Lung (tissue), 12 donors: ENCODE data around the gene EPHA8. TPM values are rescaled to one million over a fixed set of nuclear protein-coding genes. Genes with fewer than 3 reads are reported as not detected.

Source experiments
- ATAC-seq: fragments of 200-7000 bp; cut with Tn5 transposase; one replicate; pipeline ENCODE4 v1.9.1; 2020; ENCODE audit warnings: moderate number of reproducible peaks; ENCODE audit not compliant: insufficient read depth, low FRiP score
- DNase-seq, 3 donors: peaks; one replicate each; pipeline ENCODE4 v3.0.0-alpha.2; 2013 to 2017
- H3K27ac ChIP-seq, 2 donors: one replicate each; pipeline ENCODE4 v1.5.1; 2013; ENCODE audit warnings: mild to moderate bottlenecking in 2 of 2, moderate library complexity in 2 of 2, control low read depth in 1 of 2, inconsistent platforms in 1 of 2, low read depth in 1 of 2, low read length in 1 of 2
- H3K27me3 ChIP-seq, 3 donors: one replicate each; pipeline ENCODE4 v1.5.1; 2013; ENCODE audit warnings: low read length in 2 of 3; ENCODE audit not compliant: control insufficient read depth in 3 of 3, insufficient read depth in 3 of 3
- H3K36me3 ChIP-seq, 4 donors: one replicate each; pipeline ENCODE4 v1.5.1; 2013; ENCODE audit warnings: low read length in 4 of 4, mild to moderate bottlenecking in 1 of 4, moderate library complexity in 1 of 4; ENCODE audit not compliant: control insufficient read depth in 4 of 4, insufficient read depth in 4 of 4
- H3K4me1 ChIP-seq, 5 donors: one replicate each; pipeline ENCODE4 v1.5.1; 2013; ENCODE audit warnings: low read length in 5 of 5, mild to moderate bottlenecking in 2 of 5, moderate library complexity in 1 of 5; ENCODE audit not compliant: control insufficient read depth in 5 of 5, insufficient read depth in 5 of 5
- H3K4me3 ChIP-seq: one replicate; pipeline ENCODE4 v1.5.1; 2013; ENCODE audit warnings: mild to moderate bottlenecking, control low read depth, moderate library complexity
- H3K9ac ChIP-seq, 2 donors: one replicate each; pipeline ENCODE4 v1.5.1; 2013; ENCODE audit warnings: low read length in 2 of 2, control low read depth in 1 of 2; ENCODE audit not compliant: insufficient read depth in 1 of 2
- H3K9me3 ChIP-seq, 4 donors: one replicate each; pipeline ENCODE4 v1.5.1; 2013; ENCODE audit warnings: low read length in 3 of 4, mild to moderate bottlenecking in 1 of 4, moderate library complexity in 1 of 4; ENCODE audit not compliant: control insufficient read depth in 4 of 4, insufficient read depth in 3 of 4
- WGBS, 2 donors: extraction: QIAGEN DNeasy Blood & Tissue Kit; methylation state at CpG; one replicate each; pipeline ENCODE4 v1.1.7; 2013; 5-methylcytosine and 5-hydroxymethylcytosine counted together
- polyA plus RNA-seq, 2 donors: library from polyadenylated mRNA; stranded (reverse); fragments of 200-250 nt; gene quantifications; one replicate each; pipeline ENCODE4 v1.2.1, GENCODE V29; 2013
- total RNA-seq, 2 donors: library from RNA; depleted of rRNA in 1 of 2; stranded (reverse); fragments of >200 nt in 1 of 2; gene quantifications; one replicate each; pipeline ENCODE4 v1.2.1, GENCODE V29; 2014 to 2021
- TF ChIP-seq, protein P1 (sequence below): IDR thresholded peaks from 2 replicates; pipeline ENCODE4 v1.5.1; 2012; ENCODE audit warnings: mild to moderate bottlenecking; ENCODE audit errors: control extremely low read depth, extremely low read depth
- donor health status: control.
- donor health status: control.
- donor health status: Bipolar disorder and iron deficiency.
- donor health status: healthy.
- donor health status: DM: yes; HTN: yes; CAD: no.

Gene EPHA8
- total and polyA plus RNA-seq, 4 donors = 0.01 TPM; not detected in 3

- 81 to 82% methylated on average over 23 of the region's 23 CpGs for WGBS, 2 donors
Observed at GRCh38 chr1:22638476-22639234, 75.4 kb downstream of the EPHA8 start.

DNA sequence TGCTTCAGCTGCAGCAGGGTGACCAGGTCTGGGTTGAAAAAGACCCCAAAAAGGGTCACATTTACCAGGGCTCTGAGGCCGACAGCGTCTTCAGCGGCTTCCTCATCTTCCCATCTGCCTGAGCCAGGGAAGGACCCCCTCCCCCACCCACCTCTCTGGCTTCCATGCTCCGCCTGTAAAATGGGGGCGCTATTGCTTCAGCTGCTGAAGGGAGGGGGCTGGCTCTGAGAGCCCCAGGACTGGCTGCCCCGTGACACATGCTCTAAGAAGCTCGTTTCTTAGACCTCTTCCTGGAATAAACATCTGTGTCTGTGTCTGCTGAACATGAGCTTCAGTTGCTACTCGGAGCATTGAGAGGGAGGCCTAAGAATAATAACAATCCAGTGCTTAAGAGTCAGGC lies 76.0 kb downstream of the EPHA8 start:
- Histone ChIP-seq H3K9ac (no peak overlapping the region), H3K27me3 (peaks cover 0 to 3% (median 0%) of the 10 kb centered on the region in 3 donors), H3K36me3 (no peaks in the 10 kb centered on the region), H3K4me3 (no peak overlapping the region), H3K4me1 (peaks cover 0 to 11% (median 0%) of the 10 kb centered on the region in 5 donors), H3K9me3 (no peaks in the 10 kb centered on the region), H3K27ac (no peak overlapping the region)
- TF ChIP-seq, protein P1, sequence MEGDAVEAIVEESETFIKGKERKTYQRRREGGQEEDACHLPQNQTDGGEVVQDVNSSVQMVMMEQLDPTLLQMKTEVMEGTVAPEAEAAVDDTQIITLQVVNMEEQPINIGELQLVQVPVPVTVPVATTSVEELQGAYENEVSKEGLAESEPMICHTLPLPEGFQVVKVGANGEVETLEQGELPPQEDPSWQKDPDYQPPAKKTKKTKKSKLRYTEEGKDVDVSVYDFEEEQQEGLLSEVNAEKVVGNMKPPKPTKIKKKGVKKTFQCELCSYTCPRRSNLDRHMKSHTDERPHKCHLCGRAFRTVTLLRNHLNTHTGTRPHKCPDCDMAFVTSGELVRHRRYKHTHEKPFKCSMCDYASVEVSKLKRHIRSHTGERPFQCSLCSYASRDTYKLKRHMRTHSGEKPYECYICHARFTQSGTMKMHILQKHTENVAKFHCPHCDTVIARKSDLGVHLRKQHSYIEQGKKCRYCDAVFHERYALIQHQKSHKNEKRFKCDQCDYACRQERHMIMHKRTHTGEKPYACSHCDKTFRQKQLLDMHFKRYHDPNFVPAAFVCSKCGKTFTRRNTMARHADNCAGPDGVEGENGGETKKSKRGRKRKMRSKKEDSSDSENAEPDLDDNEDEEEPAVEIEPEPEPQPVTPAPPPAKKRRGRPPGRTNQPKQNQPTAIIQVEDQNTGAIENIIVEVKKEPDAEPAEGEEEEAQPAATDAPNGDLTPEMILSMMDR = no peak
- DNase-seq = peak in 1 of 3 donors; percentile 6
- 19 to 29% methylated on average over 8 of the region's 8 CpGs for WGBS, 2 donors
- no peak for ATAC-seq

More at GRCh38 chr1:22638476-22639234, 75.4 kb downstream of the EPHA8 start:
- H3K36me3 ChIP-seq = no peaks in the 10 kb centered on the region
- no peak overlapping the region for H3K27ac ChIP-seq
- TF ChIP-seq, protein P1 = no peak
- peaks cover 0 to 3% (median 0%) of the 10 kb centered on the region in 3 donors for H3K27me3 ChIP-seq
- no peaks in the 10 kb centered on the region for H3K9me3 ChIP-seq
- H3K9ac ChIP-seq = no peak overlapping the region
- no peak for ATAC-seq
- H3K4me1 ChIP-seq = peaks cover 0 to 11% (median 0%) of the 10 kb centered on the region in 5 donors
- no peak overlapping the region for H3K4me3 ChIP-seq
- DNase-seq = no peak

- DNase-seq (no peak), ATAC-seq (no peak)
- Histone ChIP-seq H3K36me3 (no peaks in the 10 kb centered on the region), H3K9ac (no peak overlapping the region), H3K27me3 (peaks cover 0 to 3% (median 0%) of the 10 kb centered on the region in 3 donors), H3K4me1 (peaks cover 0 to 9% (median 0%) of the 10 kb centered on the region in 5 donors), H3K27ac (no peak overlapping the region), H3K9me3 (no peaks in the 10 kb centered on the region), H3K4me3 (no peak overlapping the region)
- WGBS, 2 donors = 58 to 73% methylated on average over 8 of the region's 8 CpGs
- TF ChIP-seq, protein P1 = no peak
Observed at GRCh38 chr1:22641247-22641646, 78.0 kb downstream of the EPHA8 start.
